ENCODE measurements around the gene MRPL10. TPM values are rescaled to one million over a fixed set of nuclear protein-coding genes. Genes with fewer than 3 reads are reported as not detected.

Gene MRPL10
- total RNA-seq, 1 experiment from 2014 or later: 67.2 TPM

GRCh38 chr17:47851764-47852112, 20.4 kb upstream of the MRPL10 start:
- peaks cover 96% of the 10 kb centered on the region for H3K27me3 Mint-ChIP-seq (ENCODE audit: low read depth)
- Histone ChIP-seq H4K20me1 (ENCODE audit: control insufficient read depth, insufficient read depth, insufficient read length) (no peaks in the 10 kb centered on the region), H4K91ac (ENCODE audit: insufficient read length, low read depth, low read length) (no peak overlapping the region), H3K27ac (ENCODE audit: insufficient read length, low read depth, low read length) (no peak overlapping the region), H3K18ac (ENCODE audit: insufficient read length, low read depth, low read length) (no peak overlapping the region), H2AK5ac (ENCODE audit: insufficient read length, low read length) (no peak overlapping the region), H2BK20ac (ENCODE audit: low read depth, low read length, poor library complexity, severe bottlenecking) (no peak overlapping the region), H3K9me3 (ENCODE audit: control insufficient read depth, low read depth, low read length) (no peaks in the 10 kb centered on the region), H3K9ac (ENCODE audit: extremely low read depth, insufficient read length, low read length) (no peak overlapping the region), H3K14ac (ENCODE audit: insufficient read depth, low read length) (no peak overlapping the region), H3K4me2 (ENCODE audit: insufficient read depth, insufficient read length, low read length) (peak overlapping the region; percentile 75), H2BK12ac (ENCODE audit: insufficient read length, low read depth, low read length) (no peak overlapping the region), H4K8ac (replicated peaks; ENCODE audit: insufficient read length, low read depth, low read length) (no peak overlapping the region), H3T11ph (ENCODE audit: low read length) (no peak overlapping the region), H2BK15ac (ENCODE audit: low read depth, low read length) (no peak overlapping the region), H3K27me3 (ENCODE audit: insufficient read depth, low read length) (peaks cover 61% of the 10 kb centered on the region), H3K56ac (ENCODE audit: insufficient read length, low read depth, low read length) (no peak overlapping the region), H3K4me1 (ENCODE audit: insufficient read depth, low read length) (peaks cover 7% of the 10 kb centered on the region), H2BK5ac (ENCODE audit: insufficient read length, low read length) (no peak overlapping the region), H3K23ac (ENCODE audit: insufficient read length, low read depth, low read length) (no peak overlapping the region), H3K4ac (ENCODE audit: low read depth, low read length) (no peak overlapping the region), H3K79me1 (ENCODE audit: insufficient read depth, low read depth, low read length, poor library complexity, severe bottlenecking) (no peaks in the 10 kb centered on the region), H3K79me2 (ENCODE audit: insufficient read depth, low read length) (no peaks in the 10 kb centered on the region), H2BK120ac (ENCODE audit: low read depth, low read length, poor library complexity, severe bottlenecking) (no peak overlapping the region), H2AFZ (ENCODE audit: low read length) (no peak overlapping the region), H3K23me2 (ENCODE audit: insufficient read length, low read depth, low read length, poor library complexity, severe bottlenecking) (peaks cover 27% of the 10 kb centered on the region), H4K5ac (ENCODE audit: insufficient read length, low read depth, low read length) (no peak overlapping the region)
- H3K9me3 Mint-ChIP-seq: no peaks in the 10 kb centered on the region; a peak in 2 of 5 replicates
- peak overlapping the region; percentile 55 to 83 for H3K4me3 Mint-ChIP-seq
- H3K36me3 Mint-ChIP-seq (ENCODE audit: insufficient read depth in 1 of 3, low read depth in 3 of 3): peaks cover 0 to 2% (median 0%) of the 10 kb centered on the region in 3 experiments; a peak in 1 of 7 replicates
- H3K4me1 Mint-ChIP-seq: peaks cover 42 to 47% of the 10 kb centered on the region in 2 experiments
- TF ChIP-seq CTCF (conservative IDR thresholded peaks at IDR 0.05): no peak
- H3K27ac Mint-ChIP-seq: no peak overlapping the region
- DNase-seq: peak; percentile 79
- WGBS (ENCODE audit: extremely low coverage, insufficient read length, low lambda C conversion rate): no CpG with 5 or more reads among the region's 11 CpGs

Measured in H9 (cell line).